TTC549 (cell line): ENCODE data around the gene GAL3ST2.
"Not testable (repeated sequence)": the region's sequence is repeated elsewhere in the genome, so short reads cannot be mapped to it uniquely, and the experiment has no call there.

Experiments
- FAIRE-seq: peaks from 2 replicates; lab custom pipeline; 2012; peaks lifted over from hg19 to GRCh38; lab: Jason Lieb, UNC

Gene GAL3ST2

GRCh38 chr2:241809383-241810306, 33.0 kb downstream of the GAL3ST2 start:
- FAIRE-seq, result no peak

- no peak for FAIRE-seq
Measured at GRCh38 chr2:241810307-241811200, 33.9 kb downstream of the GAL3ST2 start.

GRCh38 chr2:241811201-241811951, 34.8 kb downstream of the GAL3ST2 start:
- FAIRE-seq, result no peak

DNA sequence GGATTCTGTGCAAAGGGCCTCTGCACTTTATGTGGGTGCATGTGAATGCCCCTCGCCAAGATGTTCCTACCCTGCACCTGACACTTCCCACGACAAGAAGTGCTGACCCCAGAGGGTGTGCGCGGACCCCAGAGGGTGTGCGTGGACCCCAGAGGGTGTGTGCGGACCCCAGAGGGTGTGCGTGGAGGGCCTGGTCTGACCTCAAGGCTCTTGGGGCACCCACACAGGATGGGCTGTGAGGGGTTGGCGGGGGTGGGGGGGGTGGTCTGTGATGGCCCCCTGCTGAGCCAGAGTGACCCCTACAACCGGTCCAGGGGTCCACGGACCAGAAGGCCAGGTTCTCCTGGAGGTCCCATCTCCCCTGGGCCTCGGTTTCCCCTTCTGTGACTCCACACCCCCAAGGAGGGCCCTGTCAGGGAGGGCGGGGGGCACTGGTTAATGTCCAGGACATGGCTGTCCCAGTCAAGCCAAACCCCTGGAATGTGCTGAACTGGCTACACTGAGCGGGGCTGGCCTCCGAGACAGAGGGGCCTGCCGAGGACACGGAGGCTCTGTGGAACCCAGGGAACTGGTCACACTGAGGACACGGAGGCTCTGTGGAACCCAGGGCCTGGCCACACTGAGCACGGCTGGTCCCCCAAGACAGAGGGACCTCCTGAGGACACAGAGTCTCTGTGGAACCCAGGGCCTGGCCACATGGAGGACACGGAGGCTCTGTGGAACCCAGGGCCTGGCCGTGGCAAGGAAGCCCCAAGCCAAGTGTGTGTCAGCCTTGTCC, 35.5 kb downstream of the GAL3ST2 start:
- FAIRE-seq, result no peak

GRCh38 chr2:241812730-241813643, 36.4 kb downstream of the GAL3ST2 start:
- no peak for FAIRE-seq

DNA sequence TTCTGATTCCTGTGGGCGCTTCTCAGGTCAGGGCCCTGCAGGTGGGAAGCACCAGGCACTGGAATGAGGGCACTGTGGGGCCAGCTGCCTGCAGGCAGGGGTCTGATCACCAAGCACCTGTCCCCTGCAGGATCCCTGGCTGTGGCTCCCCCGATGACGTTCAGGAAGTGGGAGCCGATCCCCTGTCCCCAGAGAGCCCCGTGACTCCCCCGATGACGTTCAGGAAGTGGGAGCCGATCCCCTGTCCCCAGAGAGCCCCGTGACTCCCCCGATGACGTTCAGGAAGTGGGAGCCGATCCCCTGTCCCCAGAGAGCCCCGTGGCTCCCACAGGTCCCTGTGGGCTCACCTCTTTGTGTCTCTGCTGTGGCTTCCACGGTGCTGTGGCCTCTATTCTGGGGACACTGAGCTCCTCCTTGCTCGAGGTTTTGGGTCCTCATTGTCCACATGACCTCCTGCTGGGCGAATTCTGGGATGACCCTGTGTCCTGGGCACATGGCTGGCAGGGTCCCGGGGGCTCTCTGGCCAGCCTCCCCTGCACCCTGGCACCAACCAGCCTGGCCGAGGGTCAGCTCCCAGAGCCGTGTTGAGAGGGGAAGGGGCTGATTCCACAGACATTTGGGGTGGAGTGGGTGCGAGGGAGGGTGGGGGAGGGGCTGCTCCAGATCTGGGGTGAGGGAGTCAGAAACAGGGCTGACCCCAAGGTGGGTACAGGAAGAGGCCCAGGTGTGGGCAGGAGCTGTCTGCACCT, 37.2 kb downstream of the GAL3ST2 start:
- no peak for FAIRE-seq

- no peak for FAIRE-seq
Measured at GRCh38 chr2:241814393-241814642, 37.7 kb downstream of the GAL3ST2 start.

- no peak for FAIRE-seq
Measured at GRCh38 chr2:241814643-241815476, 38.2 kb downstream of the GAL3ST2 start.

GRCh38 chr2:241815477-241816430, 39.1 kb downstream of the GAL3ST2 start:
- no peak for FAIRE-seq

GRCh38 chr2:241816431-241817121, 40.0 kb downstream of the GAL3ST2 start:
- FAIRE-seq, result no peak

GRCh38 chr2:241817126-241817820, 40.7 kb downstream of the GAL3ST2 start:
- FAIRE-seq, result no peak

- not testable (repeated sequence) for FAIRE-seq
Measured at GRCh38 chr2:241817821-241818215, 41.2 kb downstream of the GAL3ST2 start.

- FAIRE-seq, result no peak
Measured at GRCh38 chr2:241818229-241818942, 41.8 kb downstream of the GAL3ST2 start.

- no peak for FAIRE-seq
Measured at GRCh38 chr2:241818943-241819270, 42.3 kb downstream of the GAL3ST2 start.

DNA sequence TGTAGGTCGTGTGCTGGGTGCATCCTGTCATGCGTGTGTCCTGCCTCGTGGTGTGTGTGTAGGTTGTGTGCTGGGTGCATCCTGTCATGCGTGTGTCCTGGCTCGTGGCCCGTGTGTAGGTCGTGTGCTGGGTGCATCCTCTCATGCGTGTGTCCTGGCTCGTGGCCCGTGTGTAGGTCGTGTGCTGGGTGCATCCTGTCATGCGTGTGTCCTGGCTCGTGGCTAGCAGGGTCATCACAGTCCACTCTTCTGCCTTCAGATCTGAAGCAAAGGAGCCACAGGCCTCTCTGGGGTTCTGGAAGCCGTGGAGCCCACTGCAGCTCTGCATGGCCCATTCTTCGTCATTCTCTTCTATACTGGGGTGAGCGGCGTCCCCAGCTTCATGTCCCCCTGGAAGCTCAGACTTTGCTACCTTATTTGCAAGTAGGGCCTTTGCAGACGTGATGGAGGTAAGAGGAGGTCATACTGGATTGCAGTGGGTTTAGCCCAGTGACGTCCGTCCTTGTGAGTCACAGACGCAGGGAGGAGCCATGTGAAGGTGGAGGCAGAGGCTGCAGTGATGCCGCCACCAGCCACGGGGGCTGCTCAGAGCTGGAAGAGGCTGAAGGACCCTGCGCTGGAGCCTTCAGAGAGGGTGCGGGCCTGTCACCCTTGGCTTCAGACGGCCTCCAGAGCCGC, 43.5 kb downstream of the GAL3ST2 start:
- FAIRE-seq, result not testable (repeated sequence)
